GM21528 (cell line): ENCODE measurements around the gene TMED7.
"Not testable (repeated sequence)": the region's sequence is repeated elsewhere in the genome, so short reads cannot be mapped to it uniquely, and the experiment has no call there.

Experiments used
- ATAC-seq: cut with Tn5 transposase; IDR thresholded peaks from one replicate; pipeline ENCODE4 v1.9.1; 2021; ENCODE audit warnings: mild to moderate bottlenecking, moderate library complexity; ENCODE audit not compliant: unreplicated experiment, low FRiP score

Gene TMED7

GRCh38 chr5:115625579-115626444 lies at the start of gene TMED7:
Gene TMED7, minus strand, starts transcription at chr5:115626036. Its CDS starts 244 bp downstream, at chr5:115625792.
- ATAC-seq, result peak; percentile 93

DNA sequence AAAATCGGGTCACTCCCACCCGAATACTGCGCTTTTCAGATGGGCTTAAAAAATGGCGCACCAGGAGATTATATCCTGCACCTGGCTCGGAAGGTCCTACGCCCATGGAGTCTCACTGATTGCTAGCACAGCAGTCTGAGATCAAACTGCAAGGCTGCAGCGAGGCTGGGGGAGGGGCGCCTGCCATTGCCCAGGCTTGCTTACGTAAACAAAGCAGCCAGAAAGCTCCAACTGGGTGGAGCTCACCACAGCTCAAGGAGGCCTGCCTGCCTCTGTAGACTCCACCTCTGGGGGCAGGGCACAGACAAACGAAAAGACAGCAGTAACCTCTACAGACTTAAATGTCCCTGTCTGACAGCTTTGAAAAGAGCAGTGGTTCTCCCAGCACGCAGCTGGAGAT lies 48.9 kb upstream of the TMED7 start:
- not testable (repeated sequence) for ATAC-seq

- no peak for ATAC-seq
Measured at GRCh38 chr5:115673596-115673995, 47.8 kb upstream of the TMED7 start.

GRCh38 chr5:115671939-115672338 lies 46.1 kb upstream of the TMED7 start:
- no peak for ATAC-seq

GRCh38 chr5:115666023-115666422 lies 40.2 kb upstream of the TMED7 start:
- no peak for ATAC-seq

- no peak for ATAC-seq
Measured at GRCh38 chr5:115661563-115661962, 35.7 kb upstream of the TMED7 start.

DNA sequence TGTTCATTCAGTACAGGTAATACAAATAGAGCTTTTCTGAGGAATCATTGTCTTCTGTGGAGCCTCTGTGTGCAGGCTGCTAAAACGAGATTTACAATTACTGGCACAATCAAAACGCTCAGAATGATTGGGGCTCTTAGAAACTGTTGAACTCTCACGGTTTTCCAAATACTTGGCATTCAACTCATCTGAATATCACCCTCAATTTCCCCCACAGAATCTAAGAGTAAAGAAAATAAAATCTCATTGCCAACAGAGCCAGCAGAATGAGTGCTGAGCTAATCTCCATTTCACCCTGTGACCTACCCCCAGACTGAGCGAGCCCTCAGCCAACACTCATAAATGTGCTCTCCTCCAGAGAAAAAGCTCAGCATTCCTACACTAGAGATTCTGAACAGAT lies 35.3 kb upstream of the TMED7 start:
- no peak for ATAC-seq

DNA sequence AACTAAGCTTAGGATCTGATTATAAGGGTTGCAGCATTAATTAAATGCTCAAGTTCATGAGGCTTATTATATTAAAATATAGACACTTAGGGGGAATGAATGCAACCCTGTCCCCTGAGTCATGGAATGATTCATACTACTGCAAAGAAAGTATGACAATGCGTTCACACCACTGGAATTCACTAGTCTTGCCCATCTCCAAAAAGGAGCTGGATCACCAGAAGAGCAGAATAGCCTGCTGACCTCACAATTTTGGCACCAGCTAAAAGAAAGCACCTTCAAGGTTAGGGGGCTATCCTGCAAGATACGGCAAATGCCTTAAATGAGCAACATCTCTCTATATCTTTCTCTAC lies 32.0 kb upstream of the TMED7 start:
- ATAC-seq, result no peak

DNA sequence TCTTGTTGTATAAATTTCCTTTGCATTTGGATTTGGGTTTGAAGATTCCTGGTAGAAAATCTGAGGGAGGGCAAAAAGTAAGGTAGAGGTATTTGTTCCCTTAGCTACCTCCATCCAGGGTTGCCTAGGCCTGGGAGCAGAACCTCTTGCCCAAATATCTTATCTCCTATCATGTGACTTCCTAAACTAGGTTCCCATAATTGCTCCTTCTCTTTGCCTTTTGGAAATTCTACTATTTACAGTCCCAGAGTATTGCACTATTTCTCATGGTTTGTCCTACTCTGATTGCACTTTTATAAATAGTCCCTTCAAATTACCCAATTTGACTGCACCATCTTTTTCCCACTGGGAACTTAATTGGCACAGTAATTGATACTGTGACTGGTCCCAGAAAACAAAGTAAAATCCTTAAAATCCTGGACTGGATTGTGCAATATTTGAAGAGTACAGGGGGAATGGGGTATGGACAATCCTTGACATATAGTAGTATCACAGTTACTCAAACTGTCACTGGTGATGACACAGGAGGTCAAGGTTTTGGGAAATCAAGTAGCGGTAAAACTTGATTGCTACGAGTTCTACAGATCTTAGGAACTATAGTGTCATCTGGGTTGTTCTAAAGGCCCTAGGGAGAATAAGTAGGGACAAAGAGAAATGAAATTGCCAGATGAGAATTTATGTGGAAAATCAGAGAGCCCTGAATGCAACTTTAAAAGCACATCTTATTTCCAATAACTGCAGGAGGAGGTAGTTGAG lies 31.5 kb upstream of the TMED7 start:
- no peak for ATAC-seq

- no peak for ATAC-seq
Measured at GRCh38 chr5:115656404-115656803, 30.6 kb upstream of the TMED7 start.

DNA sequence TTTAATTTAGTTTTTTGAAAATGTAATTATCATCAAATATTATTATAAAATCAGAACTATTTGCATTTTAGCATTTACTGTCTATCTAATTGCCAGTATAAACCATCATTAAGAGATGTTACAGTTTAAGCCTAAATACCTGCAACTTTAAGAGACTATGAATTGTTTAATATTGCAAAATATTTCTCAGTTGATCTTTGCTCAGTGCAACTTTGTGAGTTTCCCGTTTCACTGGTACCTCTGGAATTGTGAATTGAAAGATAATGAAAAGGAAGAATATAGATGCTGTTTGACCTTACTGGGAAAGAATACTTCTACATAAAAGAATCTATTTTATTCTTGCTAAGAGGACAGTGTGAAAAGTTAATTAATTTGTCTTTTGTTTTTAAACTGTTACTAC lies 30.2 kb upstream of the TMED7 start:
- ATAC-seq, result no peak

DNA sequence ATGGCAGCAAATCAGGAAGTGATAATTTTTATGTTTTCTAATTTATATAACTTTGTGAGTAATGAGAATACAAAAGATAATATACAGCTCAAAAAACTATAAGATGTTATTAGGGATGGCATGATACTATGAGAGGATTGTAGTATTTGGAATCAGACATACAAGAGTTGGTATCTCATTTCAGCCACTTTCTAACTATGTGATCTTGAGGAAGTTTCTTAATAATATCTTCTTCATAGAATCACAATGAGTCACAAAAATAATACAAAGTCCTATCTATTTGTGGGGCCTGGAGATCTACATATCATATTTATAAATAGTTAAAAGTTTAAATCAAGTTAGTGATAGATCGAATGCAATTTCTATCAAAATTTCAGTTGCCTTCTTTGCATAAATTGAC lies 23.7 kb upstream of the TMED7 start:
- ATAC-seq, result no peak

DNA sequence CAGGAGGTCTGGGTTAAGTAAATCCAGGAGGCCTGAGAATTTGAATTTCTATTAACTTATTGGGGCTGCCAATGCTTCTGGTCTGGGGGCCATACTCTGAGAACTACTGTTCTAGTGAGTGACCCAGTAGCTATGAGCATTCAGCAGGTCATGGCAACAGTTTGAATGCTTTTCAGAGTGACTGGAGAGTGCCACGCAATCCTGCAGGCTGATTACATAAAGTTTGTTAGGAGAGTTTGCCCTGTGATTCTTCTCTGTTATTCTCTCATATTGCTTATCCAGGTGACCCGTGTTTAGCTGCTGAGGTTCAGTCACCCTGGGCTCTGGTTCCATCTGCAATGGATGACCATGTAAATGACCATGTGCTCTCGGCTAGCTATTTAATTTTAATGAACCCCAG lies 22.2 kb upstream of the TMED7 start:
- no peak for ATAC-seq

- ATAC-seq, result not testable (repeated sequence)
Measured at GRCh38 chr5:115645386-115645785, 19.6 kb upstream of the TMED7 start.

DNA sequence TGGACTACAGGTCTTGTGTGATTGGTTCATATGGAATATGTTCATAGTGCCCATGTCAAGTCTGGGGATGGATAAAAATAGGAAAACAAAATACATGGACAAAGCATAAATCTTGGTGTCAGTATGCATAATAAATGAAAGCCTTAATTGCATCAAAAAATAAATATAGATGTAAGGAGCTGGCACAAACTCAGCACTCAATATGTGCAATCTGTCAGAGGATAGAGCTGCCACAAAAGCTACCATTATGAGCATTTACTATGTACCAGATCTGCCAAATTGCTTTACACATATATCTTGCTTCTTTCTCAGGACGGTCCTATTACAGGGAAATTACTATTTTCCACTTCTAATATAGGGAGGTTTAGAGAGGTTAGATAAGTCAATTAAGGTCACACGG lies 18.2 kb upstream of the TMED7 start:
- ATAC-seq, result no peak

GRCh38 chr5:115641948-115642347 lies 16.1 kb upstream of the TMED7 start:
- no peak for ATAC-seq

- no peak for ATAC-seq
Measured at GRCh38 chr5:115640274-115640673, 14.4 kb upstream of the TMED7 start.

DNA sequence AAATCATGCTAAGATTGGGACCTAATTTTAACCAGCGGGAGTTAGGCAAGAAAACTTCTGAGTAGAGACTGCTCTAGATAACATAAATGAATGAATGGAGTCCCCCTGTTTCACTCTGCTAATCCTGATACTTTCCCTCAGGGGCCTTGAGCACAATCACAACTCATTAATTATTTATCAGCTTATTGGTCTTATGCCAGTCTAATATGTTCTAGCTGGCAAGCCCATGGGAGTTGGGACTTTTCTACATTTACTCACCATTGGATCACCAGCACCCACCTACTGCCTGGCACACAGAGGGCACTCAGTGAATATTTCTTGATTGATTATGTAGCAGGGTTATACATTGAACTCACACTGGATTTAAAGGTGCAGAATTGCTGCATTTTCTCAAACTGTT lies 13.5 kb upstream of the TMED7 start:
- no peak for ATAC-seq

GRCh38 chr5:115637507-115637906 lies 11.7 kb upstream of the TMED7 start:
- ATAC-seq, result no peak

DNA sequence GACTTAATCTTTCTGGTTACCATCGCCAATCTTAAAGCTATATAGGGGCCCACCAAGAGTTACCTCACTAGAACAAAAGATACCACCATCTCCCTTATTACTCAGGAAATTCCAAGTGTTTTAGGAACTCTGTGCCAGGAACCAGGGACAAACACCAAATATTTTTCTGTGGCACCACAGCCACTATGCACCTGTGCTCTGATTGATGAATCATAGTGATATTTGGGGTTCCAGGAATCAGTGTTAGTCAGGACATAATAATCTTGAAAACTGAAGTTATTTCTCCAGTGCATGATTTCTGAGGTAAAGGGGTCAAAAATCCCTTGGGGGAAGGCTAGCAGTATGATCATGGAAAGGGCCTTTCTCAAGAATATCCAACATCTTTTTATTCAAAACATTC lies 10.2 kb upstream of the TMED7 start:
- no peak for ATAC-seq

DNA sequence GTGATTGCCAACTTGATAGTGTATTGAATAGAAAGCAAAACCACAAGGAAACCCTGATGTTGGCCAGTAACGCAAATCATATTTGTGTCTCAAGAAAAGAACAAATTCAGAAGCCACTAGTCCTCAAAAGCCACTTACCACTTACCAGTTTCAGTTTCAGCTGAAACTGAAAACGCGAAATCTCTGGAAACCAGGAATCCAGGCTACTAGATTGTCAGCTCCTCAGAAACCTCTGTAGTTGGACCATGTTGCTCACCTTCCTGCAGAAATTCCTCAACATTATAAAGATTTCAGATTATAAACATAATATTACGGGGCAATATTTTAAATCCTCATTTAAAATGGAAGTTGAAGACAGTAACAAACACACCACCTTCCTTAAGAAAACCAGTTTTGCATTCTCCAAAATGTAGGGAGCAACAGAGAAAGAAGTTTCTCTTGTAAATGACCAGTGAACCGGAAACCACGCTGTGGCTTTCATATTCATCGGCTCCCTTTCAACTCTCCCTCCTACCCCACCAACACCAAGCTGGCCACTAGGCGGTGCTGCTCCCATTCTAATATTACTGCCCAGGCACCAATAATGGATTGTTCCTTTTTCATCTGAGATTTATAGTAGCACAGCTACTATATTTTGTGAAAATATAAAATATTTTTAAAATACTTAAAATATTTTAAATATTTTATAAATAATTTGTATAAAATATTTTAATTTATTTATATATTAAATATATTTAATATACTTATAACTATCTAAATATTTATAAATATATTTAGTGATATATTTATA lies 8.7 kb upstream of the TMED7 start:
- peak; percentile 78 for ATAC-seq
